Measurements from ENCODE around the gene MND1.

MND1 gene

GRCh38 chr4:153344131-153345011, at the start of gene MND1:
TSS of gene MND1 (plus strand) at chr4:153344688. CDS start at chr4:153344738, 50 bp downstream.
- H3K9me2 ChIP-seq (ENCODE audit: low read depth, low read length): no peaks in the 10 kb centered on the region
- peaks cover 35% of the 10 kb centered on the region for H3K79me2 ChIP-seq (ENCODE audit: insufficient read depth, low read length)
- peak within 1 kb of the TSS; percentile 99 for H3K9ac ChIP-seq (ENCODE audit: low read length)
- H3K4me1 ChIP-seq (ENCODE audit: insufficient read depth, low read length, severe bottlenecking): peaks cover 80% of the 10 kb centered on the region
- TF ChIP-seq EZH2 (IDR thresholded peaks at IDR 0.05; ENCODE audit: borderline replicate concordance, low read length): no peak
- TF ChIP-seq CTCF (IDR thresholded peaks at IDR 0.05; ENCODE audit: low read length): peak; percentile 87
- no peaks in the 10 kb centered on the region for H3K36me3 ChIP-seq (ENCODE audit: insufficient read depth, low read length)
- peak within 1 kb of the TSS; percentile 82 for H3K4me3 ChIP-seq (ENCODE audit: low read depth, low read length, poor library complexity, severe bottlenecking)
- H3K27me3 ChIP-seq (ENCODE audit: insufficient read depth, low read length): no peaks in the 10 kb centered on the region
- no peaks in the 10 kb centered on the region for H3K9me3 ChIP-seq (ENCODE audit: low read length)
- H3K27ac ChIP-seq (ENCODE audit: low read depth, low read length, poor library complexity, severe bottlenecking): peak within 1 kb of the TSS; percentile 100
- peak within 1 kb of the TSS; percentile 72 for H3K4me2 ChIP-seq (ENCODE audit: low read length)
- no peak within 1 kb of the TSS for H2AFZ ChIP-seq (ENCODE audit: low read length)
- no peaks in the 10 kb centered on the region; the same call in 1 of the 2 replicates for H3F3A ChIP-seq (ENCODE audit: insufficient read depth, low read length)
- H4K20me1 ChIP-seq (ENCODE audit: insufficient read depth, low read length): no peaks in the 10 kb centered on the region

GRCh38 chr4:153295131-153295755, 49.2 kb upstream of the MND1 start:
- Histone ChIP-seq H3K36me3 (ENCODE audit: insufficient read depth, low read length) (no peaks in the 10 kb centered on the region), H3F3A (ENCODE audit: insufficient read depth, low read length) (no peaks in the 10 kb centered on the region), H3K4me2 (ENCODE audit: low read length) (no peak overlapping the region), H3K4me1 (ENCODE audit: insufficient read depth, low read length, severe bottlenecking) (no peaks in the 10 kb centered on the region), H2AFZ (ENCODE audit: low read length) (no peak overlapping the region), H3K79me2 (ENCODE audit: insufficient read depth, low read length) (no peaks in the 10 kb centered on the region), H3K27me3 (ENCODE audit: insufficient read depth, low read length) (no peaks in the 10 kb centered on the region; the same call in 1 of the 2 replicates), H4K20me1 (ENCODE audit: insufficient read depth, low read length) (no peaks in the 10 kb centered on the region), H3K9me2 (ENCODE audit: low read depth, low read length) (no peaks in the 10 kb centered on the region), H3K4me3 (ENCODE audit: low read depth, low read length, poor library complexity, severe bottlenecking) (no peak overlapping the region), H3K27ac (ENCODE audit: low read depth, low read length, poor library complexity, severe bottlenecking) (no peak overlapping the region), H3K9ac (ENCODE audit: low read length) (no peak overlapping the region), H3K9me3 (ENCODE audit: low read length) (no peaks in the 10 kb centered on the region)
- TF ChIP-seq EZH2 (IDR thresholded peaks at IDR 0.05; ENCODE audit: borderline replicate concordance, low read length): no peak
- peak; percentile 22; the same call in 1 of the 2 replicates for TF ChIP-seq CTCF (IDR thresholded peaks at IDR 0.05; ENCODE audit: low read length)

GRCh38 chr4:153296040-153296823, 48.3 kb upstream of the MND1 start:
- Histone ChIP-seq H3F3A (ENCODE audit: insufficient read depth, low read length) (no peaks in the 10 kb centered on the region), H3K27ac (ENCODE audit: low read depth, low read length, poor library complexity, severe bottlenecking) (no peak overlapping the region), H3K9ac (ENCODE audit: low read length) (no peak overlapping the region), H3K9me3 (ENCODE audit: low read length) (no peaks in the 10 kb centered on the region), H3K79me2 (ENCODE audit: insufficient read depth, low read length) (no peaks in the 10 kb centered on the region), H3K36me3 (ENCODE audit: insufficient read depth, low read length) (no peaks in the 10 kb centered on the region), H3K4me3 (ENCODE audit: low read depth, low read length, poor library complexity, severe bottlenecking) (no peak overlapping the region), H3K27me3 (ENCODE audit: insufficient read depth, low read length) (no peaks in the 10 kb centered on the region; the same call in 1 of the 2 replicates), H3K4me2 (ENCODE audit: low read length) (no peak overlapping the region), H4K20me1 (ENCODE audit: insufficient read depth, low read length) (no peaks in the 10 kb centered on the region), H3K9me2 (ENCODE audit: low read depth, low read length) (no peaks in the 10 kb centered on the region), H3K4me1 (ENCODE audit: insufficient read depth, low read length, severe bottlenecking) (no peaks in the 10 kb centered on the region), H2AFZ (ENCODE audit: low read length) (no peak overlapping the region)
- TF ChIP-seq CTCF (IDR thresholded peaks at IDR 0.05; ENCODE audit: low read length) (no peak), EZH2 (IDR thresholded peaks at IDR 0.05; ENCODE audit: borderline replicate concordance, low read length) (no peak)
